Measurements from ENCODE around the gene SCRN1. TPM values are rescaled to one million over a fixed set of nuclear protein-coding genes. Genes with fewer than 3 reads are reported as not detected.

SCRN1 gene
- total RNA-seq, 2 donors from 2014 or later, result 20.4 to 30.4 TPM

- TF ChIP-seq CTCF (IDR thresholded peaks at IDR 0.05) (no peak), POLR2A (IDR thresholded peaks at IDR 0.05) (no peak)
- no peak overlapping the region for H3K4me3 ChIP-seq
- ATAC-seq (no peak), DNase-seq (no peak)
- 74 to 77% methylated on average over 5 of the region's 5 CpGs for WGBS, 2 donors
- no peaks in the 10 kb centered on the region for H3K36me3 ChIP-seq (replicated peaks in 1 of 2; ENCODE audit: insufficient read depth in 1 of 2, low read depth in 2 of 2)
- no peaks in the 10 kb centered on the region for H3K4me1 ChIP-seq
- no peaks in the 10 kb centered on the region for H3K27me3 ChIP-seq
- no peaks in the 10 kb centered on the region for H3K9me3 ChIP-seq
- H3K27ac ChIP-seq, result no peak overlapping the region
- intact Hi-C loops (cut with DNase I), result no loop called here
These were observed 117.7 kb downstream of the SCRN1 start for GRCh38 chr7:29871787-29872398.

Small RNA genes within 50 kb of the gene (small RNA-seq; reads per million reads assigned to genes)
- gene RF01210, result not detected

Other genes with a start within 250 kb of the SCRN1 start
- 1 to 10 TPM in 1 of 2 donors, under 1 TPM in 1; 0.33 to 1.0 TPM for gene WIPF3, start 183.3 kb downstream of the SCRN1 start, total RNA-seq
- gene FKBP14, start 36.9 kb upstream of the SCRN1 start, total RNA-seq, result 10 to 100 TPM in 1 of 2 donors, 1 to 10 TPM in 1; 9.6 to 22.7 TPM
- gene PLEKHA8, start 38.6 kb upstream of the SCRN1 start, total RNA-seq, result 1 to 10 TPM; 6.7 to 8.2 TPM
- 10 to 100 TPM; 19.8 to 34.5 TPM for gene MTURN, start 145.2 kb upstream of the SCRN1 start, total RNA-seq